Measurements from ENCODE around the gene MAP6D1.

MAP6D1 gene

GRCh38 chr3:183822631-183823030 is 2.7 kb downstream of the MAP6D1 start:
- no peak for DNase-seq

DNA sequence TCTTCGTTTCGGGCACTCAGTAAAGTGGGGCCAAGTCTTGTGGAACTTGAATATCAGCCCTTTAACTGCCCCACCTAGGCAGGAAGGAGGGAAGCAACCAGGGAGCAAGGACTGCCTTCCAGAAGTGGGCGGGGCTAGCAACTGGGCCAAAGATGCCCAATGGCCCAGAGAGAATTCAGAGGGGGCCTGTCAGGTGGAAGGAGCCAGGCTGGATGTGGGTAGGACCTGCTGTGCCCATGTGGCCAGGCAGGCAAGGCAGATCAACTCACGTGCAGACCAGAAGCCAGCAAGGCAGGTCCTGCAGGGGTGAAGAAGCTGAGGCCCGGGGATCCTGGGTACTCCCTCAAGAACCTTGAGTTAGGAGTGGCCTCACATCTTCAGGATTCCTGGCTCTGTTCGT is 5.5 kb downstream of the MAP6D1 start:
- no peak for DNase-seq

- DNase-seq, result no peak
Observed at GRCh38 chr3:183818706-183819624, 6.4 kb downstream of the MAP6D1 start.

DNA sequence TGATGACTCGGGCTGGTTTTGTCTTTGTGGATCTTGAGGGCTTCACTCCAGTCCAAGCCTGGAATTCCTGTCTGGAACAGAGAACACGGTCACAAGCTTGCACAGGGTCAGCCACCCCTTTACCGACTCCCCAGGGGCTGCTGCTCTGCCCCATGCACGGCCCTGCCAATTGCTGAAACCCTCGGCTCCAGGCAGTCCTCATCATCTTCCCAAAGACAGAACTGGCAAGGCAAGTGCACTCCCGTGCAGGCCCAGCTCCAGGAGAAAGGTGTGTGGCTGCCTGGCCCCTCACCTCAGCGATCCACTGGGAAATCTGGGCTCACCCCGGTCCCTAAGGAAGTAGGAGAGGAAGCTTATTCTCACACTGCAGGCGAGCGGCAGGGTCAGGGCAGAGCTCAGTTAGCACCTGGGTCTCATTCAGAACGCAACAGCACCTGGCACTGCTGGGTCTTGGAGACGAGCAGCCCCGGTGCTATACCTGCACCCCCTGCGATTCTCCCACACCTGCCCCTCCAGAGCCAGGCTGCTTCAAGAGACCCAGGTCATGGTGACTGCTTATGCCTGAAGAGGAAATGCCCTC is 7.2 kb downstream of the MAP6D1 start:
- no peak for DNase-seq

DNA sequence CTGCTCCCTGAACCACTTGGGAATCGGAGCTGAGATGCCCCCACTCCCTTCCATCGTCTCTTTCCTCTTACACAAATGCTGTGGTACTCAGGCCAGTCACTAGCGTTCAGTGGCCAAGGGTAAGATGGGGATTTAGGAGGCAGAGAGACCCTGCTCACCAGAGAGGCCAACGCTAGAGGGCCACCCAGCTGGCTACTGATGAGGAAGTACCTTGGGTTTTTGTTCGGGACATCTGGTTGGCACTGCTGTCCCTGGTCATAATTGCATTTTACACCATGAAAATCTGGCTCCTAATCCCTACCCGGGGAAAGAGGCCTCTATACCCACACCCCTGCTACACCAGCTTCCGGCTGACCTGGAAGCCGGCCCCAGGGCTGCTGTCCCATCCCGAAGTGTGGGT is 7.7 kb downstream of the MAP6D1 start:
- DNase-seq, result no peak

- DNase-seq, result peak in 1 of 2 experiments; percentile 63
Observed at GRCh38 chr3:183816681-183817510, 8.5 kb downstream of the MAP6D1 start.

DNA sequence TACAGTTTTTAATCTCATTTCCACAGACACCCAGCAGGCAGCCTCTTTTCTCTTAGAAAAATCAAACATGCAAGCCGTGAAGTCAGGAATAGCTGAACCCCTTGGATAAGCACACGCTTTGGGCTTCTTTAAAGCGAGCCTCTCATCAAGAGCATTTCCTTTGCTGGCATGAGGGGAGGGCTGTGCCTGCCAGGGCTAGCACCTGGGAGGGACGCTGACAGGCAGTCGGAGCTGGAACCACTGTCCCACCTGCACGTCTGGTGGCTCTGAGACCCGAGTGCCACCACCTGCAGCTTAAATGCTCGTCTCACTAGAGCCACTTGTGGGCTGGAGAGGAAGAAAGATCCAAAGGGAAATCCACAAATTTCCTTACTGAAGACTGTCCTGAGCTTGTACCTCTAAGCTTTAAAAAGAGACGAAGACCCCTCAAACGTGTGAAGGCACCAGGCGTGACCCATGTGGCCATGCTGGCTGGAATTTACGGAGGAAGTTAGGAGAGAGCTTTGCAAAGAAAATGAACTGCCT is 9.4 kb downstream of the MAP6D1 start:
- no peak for DNase-seq

- DNase-seq, result no peak
Observed at GRCh38 chr3:183815563-183815940, 9.8 kb downstream of the MAP6D1 start.

DNA sequence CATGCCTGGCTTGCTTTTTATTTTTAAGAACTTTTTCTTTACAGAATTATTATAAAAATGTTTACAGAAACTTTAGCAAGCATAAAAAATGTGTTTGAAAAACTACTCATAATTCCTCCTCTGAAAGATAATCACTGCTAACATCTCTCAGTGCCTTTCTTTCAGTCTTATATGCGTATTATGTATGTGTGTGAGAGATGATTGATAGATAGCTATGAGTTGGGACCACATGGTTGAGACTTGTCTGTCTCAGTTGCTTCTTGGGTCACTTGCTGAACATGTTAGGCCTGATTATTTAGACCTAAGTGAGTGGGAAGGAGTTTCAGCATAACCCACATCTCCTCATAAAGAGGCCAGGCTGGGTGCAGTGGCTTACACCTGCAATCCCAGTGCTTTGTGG is 11.1 kb downstream of the MAP6D1 start:
- no peak for DNase-seq

DNA sequence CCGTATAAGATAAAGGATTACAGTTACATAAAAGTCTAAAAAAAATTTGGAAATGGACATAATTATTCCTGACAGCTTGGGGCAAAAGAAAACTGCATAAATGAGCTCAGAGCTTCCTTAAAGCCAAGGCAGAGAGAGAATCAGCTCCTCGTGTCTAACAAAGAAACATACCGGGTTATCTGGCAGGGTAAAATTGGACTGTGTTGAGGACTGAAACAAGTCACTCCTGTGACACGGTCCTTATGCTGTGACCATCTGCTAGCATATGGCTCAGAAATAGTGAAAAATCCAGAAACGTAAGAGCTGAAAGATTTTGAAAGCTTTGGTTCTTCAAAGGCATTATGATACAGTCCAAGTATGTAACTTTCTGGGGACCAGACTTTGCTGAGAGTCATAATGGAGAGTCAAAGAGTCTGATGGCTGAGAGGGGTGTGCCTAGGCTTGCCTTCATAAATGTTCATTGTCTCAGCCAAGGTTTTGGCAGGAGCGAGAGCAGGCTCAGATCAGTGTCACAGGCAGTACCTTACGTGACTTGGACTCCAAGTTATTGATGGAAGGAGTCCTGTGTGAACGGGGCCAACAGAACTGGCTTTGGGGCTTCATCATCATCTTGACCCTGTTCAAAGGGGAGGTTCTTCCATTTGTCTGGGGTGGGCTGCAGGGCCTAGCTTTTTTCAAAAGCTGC is 12.5 kb downstream of the MAP6D1 start:
- peak in 1 of 2 experiments; percentile 54 for DNase-seq

- no peak for DNase-seq
Observed at GRCh38 chr3:183811638-183812037, 13.7 kb downstream of the MAP6D1 start.

DNA sequence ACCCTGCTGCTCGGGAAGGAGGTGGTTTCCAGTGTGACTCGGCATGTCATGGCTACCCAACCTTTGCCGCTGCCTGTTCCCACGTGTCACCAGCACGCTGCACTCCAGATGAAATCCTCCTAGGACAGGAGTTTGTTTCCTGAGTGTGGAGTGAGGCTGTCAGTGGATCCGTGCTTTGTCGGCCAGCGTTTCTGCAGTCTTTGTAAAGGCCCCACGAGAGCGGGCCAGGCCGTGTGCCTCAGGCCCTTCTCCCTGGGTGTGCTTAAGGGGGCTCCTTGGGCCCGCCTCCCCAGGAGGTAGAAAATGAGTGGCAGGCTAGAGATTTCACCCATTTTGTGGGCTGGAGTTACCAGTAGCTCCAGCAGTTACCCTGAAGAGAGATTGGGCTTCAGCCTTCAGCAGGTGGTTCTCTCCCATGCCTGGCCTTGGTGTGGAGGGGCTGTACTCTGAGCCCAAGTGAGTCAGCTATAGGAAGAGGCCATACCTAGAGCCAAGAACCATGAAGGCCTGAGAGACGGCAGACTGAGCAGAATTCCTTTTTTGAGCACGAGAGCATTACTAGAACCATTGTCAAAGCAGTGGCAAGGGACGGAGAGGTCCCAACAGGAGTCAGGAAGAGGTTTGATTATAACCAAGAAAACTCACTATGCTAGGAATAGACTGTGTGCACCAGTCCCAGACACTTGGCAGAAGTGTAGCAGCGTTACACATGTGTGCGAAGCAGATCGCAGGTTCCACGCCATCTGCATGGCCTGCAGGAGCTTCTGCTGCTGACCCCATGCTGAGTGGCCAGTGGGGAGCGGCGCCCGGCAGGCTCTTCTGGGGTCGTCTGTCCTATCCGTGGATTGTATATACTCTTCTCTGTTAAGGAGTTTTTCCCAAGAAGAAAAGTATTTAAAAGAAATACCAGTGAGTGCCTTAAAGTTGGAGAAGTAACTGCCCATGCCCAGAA is 14.5 kb downstream of the MAP6D1 start:
- no peak for DNase-seq

- DNase-seq, result no peak
Observed at GRCh38 chr3:183809270-183809669, 16.1 kb downstream of the MAP6D1 start.

DNA sequence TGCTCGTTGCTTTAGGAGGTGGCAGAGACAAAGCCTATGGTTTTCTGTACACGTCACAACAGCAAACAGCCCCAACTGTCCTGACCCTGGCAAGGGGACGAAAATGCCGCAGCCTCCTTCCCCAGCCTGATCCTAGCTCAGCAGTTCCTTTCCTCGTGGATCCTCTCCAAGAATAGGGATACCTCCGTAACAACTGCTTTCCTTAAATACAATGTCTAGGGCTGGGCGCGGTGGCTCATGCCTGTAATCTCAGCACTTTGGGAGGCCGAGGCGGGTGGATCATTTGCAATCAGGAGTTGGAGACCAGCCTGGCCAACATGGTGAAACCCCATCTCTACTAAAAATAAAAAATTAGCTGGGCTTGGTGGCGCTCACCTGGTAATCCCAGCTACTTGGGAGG is 17.0 kb downstream of the MAP6D1 start:
- DNase-seq, result no peak

GRCh38 chr3:183807881-183808280 is 17.5 kb downstream of the MAP6D1 start:
- DNase-seq, result no peak

DNA sequence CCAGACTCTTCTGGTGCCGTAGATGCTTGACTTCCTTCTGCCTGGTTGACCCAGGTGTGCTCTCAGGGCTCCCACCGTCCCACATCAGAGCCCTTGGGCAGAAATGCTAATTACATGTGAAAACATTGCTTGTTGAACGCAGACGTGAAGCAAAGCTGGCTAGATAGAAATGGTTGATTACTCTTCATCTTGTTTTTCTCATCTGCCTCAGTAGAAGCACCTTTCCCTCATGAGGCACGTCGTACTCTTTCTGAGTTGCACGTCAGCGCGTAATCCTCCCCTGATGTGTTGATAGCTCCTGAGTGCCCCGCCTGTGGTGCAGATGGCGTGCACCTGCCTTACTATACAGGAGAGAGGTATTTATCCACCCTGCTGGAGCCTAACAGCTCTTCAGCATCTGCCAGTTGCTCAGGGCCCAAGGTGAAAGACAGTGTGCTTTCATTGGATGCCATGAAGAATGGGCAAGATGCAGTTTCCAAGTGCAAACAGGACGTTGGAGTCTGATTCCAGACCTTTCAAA is 18.1 kb downstream of the MAP6D1 start:
- no peak for DNase-seq

DNA sequence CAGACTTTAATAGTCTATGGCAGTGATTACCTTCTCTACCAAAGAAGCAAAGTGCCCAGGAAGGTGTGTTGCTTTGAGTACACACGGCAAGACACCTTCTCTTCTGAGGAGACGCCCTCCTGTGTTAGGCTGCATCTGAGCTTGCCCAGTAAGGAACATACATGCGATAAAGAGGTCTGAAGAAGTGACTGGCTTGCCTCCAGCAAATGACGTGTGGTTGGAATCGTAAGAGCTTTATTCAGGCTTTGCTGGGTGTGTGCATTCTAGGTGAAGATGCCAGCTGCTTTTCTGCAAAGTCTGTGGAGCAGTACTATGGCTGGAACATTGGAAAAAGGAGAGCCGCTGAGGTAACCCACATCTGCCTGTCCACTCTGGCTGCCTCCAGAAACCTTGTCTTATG is 22.4 kb downstream of the MAP6D1 start:
- no peak for DNase-seq

DNA sequence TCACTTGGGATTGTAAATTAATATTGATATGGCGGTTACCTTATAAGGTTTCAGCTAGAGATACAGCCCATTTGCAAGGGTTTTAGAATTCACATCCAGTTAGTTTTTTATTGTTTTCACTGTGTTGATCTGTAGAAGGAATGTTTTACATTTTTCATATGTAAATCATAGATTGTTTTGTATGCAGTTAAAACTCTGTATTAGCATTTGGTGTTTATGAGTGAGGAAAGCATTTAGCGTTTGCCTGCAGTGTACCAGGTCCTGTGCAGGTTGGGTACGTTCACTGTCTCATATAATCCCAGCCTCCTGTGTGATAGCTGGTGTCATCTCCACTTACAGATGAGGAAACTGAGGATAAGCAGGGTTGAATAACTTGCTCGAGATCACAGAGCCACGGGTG is 23.8 kb downstream of the MAP6D1 start:
- DNase-seq, result no peak

DNA sequence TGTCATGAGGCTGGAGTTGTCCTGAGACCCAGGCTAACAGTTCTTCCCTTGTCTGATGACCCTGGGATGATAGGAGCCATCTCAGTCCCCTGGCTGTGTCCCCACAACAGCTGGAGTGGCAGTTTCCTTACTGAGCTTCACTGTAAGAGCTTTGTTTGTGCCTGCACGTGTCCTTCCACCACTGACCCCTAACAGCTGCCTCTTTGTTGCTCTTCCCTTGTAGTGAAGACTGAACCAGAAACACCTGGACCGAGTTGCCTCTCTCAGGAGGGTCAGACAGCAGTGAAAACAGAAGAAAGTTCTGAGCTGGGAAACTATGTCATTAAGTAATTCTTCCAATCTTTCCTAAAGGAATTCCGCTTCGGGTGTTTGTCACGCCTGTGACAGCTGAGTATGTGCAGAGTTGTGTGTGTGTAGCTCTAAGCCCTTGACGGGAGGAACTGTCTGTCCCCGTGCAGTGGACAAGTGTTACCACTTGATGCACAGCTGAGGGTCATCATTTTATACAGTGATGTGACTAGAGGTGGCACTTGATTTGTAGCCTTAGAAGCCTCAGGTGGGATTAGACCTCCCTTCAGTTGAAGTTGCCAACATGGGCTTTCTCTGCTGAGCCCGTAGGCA is 25.0 kb downstream of the MAP6D1 start:
- no peak for DNase-seq

GRCh38 chr3:183799461-183799860 is 25.9 kb downstream of the MAP6D1 start:
- no peak for DNase-seq

GRCh38 chr3:183797996-183798395 is 27.4 kb downstream of the MAP6D1 start:
- DNase-seq, result no peak

All from NCI-H446 (cell line).